Lower leg skin (tissue), 3 donors: ENCODE data around the gene REEP6.

Experiments used
- CTCF ChIP-seq, 3 donors: fragments of 450-650 bp; IDR thresholded peaks; one replicate each; pipeline ENCODE4 v1.5.1; 2016; ENCODE audit warnings: antibody characterized with exemption in 3 of 3, mild to moderate bottlenecking in 3 of 3, moderate library complexity in 2 of 3
- POLR2A ChIP-seq, 2 donors: fragments of 450-650 bp; IDR thresholded peaks; one replicate each; pipeline ENCODE4 v1.6.1; 2016 to 2017; ENCODE audit warnings: antibody characterized with exemption in 2 of 2, mild to moderate bottlenecking in 1 of 2, moderate library complexity in 1 of 2

GRCh38 chr19:1457031-1457739, 33.8 kb upstream of the REEP6 start:
- TF ChIP-seq CTCF (IDR thresholded peaks at IDR 0.05) (no peak), POLR2A (IDR thresholded peaks at IDR 0.05) (no peak)
